IPS-20b (cell line): Measurements from ENCODE around the gene EVL.
A peak's percentile ranks its signal among the peaks of the same experiment; 100 is the strongest.
"Not testable (repeated sequence)": the region's sequence is repeated elsewhere in the genome, so short reads cannot be mapped to it uniquely, and the experiment has no call there.

Source experiments
- H3K27ac ChIP-seq: one replicate; pipeline ENCODE4 v1.5.1; 2013; ENCODE audit warnings: low read length
- H3K27me3 ChIP-seq: 2 replicates; pipeline ENCODE4 v1.6.1; 2013; ENCODE audit warnings: mild to moderate bottlenecking, low read length, inconsistent platforms; ENCODE audit not compliant: insufficient read depth
- H3K36me3 ChIP-seq: 2 replicates; pipeline ENCODE4 v1.6.1; 2013; ENCODE audit warnings: low read depth, mild to moderate bottlenecking, inconsistent platforms, low read length, moderate library complexity; ENCODE audit not compliant: insufficient read depth
- H3K4me1 ChIP-seq: 2 replicates; pipeline ENCODE4 v1.6.1; 2013; ENCODE audit warnings: mild to moderate bottlenecking, control low read depth, inconsistent platforms, low read length, moderate library complexity; ENCODE audit not compliant: insufficient read depth
- H3K4me3 ChIP-seq: 2 replicates; pipeline ENCODE4 v1.5.1; 2013; ENCODE audit warnings: mild to moderate bottlenecking, low read length, inconsistent platforms
- H3K9ac ChIP-seq: 2 replicates; pipeline ENCODE4 v1.6.1; 2013; ENCODE audit warnings: low read depth, mild to moderate bottlenecking, inconsistent platforms, low read length, moderate library complexity
- H3K9me3 ChIP-seq: 2 replicates; pipeline ENCODE4 v1.6.1; 2013; ENCODE audit warnings: mild to moderate bottlenecking, low read depth, low read length, inconsistent platforms; ENCODE audit not compliant: insufficient read depth

Gene EVL

GRCh38 chr14:100030006-100030405 lies 35.2 kb upstream of the EVL start:
- peaks cover 11% of the 10 kb centered on the region for H3K27me3 ChIP-seq
- H3K36me3 ChIP-seq, H3K4me1 ChIP-seq, H3K27ac ChIP-seq, H3K4me3 ChIP-seq, H3K9ac ChIP-seq, H3K9me3 ChIP-seq: not testable (repeated sequence)

GRCh38 chr14:100030452-100031153 lies 34.6 kb upstream of the EVL start:
- Histone ChIP-seq H3K9ac (no peak overlapping the region), H3K36me3 (no peaks in the 10 kb centered on the region), H3K4me3 (no peak overlapping the region), H3K9me3 (no peaks in the 10 kb centered on the region), H3K27me3 (peaks cover 11% of the 10 kb centered on the region), H3K4me1 (no peaks in the 10 kb centered on the region), H3K27ac (no peak overlapping the region)

GRCh38 chr14:100031506-100032281 lies 33.5 kb upstream of the EVL start:
- H3K27ac ChIP-seq: no peak overlapping the region
- H3K36me3 ChIP-seq: no peaks in the 10 kb centered on the region
- H3K4me1 ChIP-seq: no peaks in the 10 kb centered on the region
- H3K4me3 ChIP-seq: no peak overlapping the region
- H3K9me3 ChIP-seq: no peaks in the 10 kb centered on the region
- peaks cover 11% of the 10 kb centered on the region for H3K27me3 ChIP-seq
- H3K9ac ChIP-seq: no peak overlapping the region

GRCh38 chr14:100032738-100033137 lies 32.5 kb upstream of the EVL start:
- Histone ChIP-seq H3K9me3 (no peaks in the 10 kb centered on the region), H3K4me1 (no peaks in the 10 kb centered on the region), H3K4me3 (no peak overlapping the region), H3K27me3 (peaks cover 11% of the 10 kb centered on the region), H3K27ac (no peak overlapping the region), H3K9ac (no peak overlapping the region), H3K36me3 (no peaks in the 10 kb centered on the region)

GRCh38 chr14:100033347-100034075 lies 31.7 kb upstream of the EVL start:
- Histone ChIP-seq H3K36me3 (no peaks in the 10 kb centered on the region), H3K9me3 (no peaks in the 10 kb centered on the region), H3K27me3 (peaks cover 11% of the 10 kb centered on the region), H3K27ac (no peak overlapping the region), H3K4me3 (no peak overlapping the region), H3K4me1 (no peaks in the 10 kb centered on the region), H3K9ac (no peak overlapping the region)

- Histone ChIP-seq H3K36me3 (no peaks in the 10 kb centered on the region), H3K27me3 (peaks cover 7% of the 10 kb centered on the region), H3K9ac (no peak overlapping the region), H3K4me3 (no peak overlapping the region), H3K27ac (no peak overlapping the region), H3K9me3 (no peaks in the 10 kb centered on the region), H3K4me1 (no peaks in the 10 kb centered on the region)
Measured at GRCh38 chr14:100034468-100034867, 30.8 kb upstream of the EVL start.

GRCh38 chr14:100034961-100035500 lies 30.2 kb upstream of the EVL start:
- H3K4me1 ChIP-seq: no peaks in the 10 kb centered on the region
- no peaks in the 10 kb centered on the region for H3K9me3 ChIP-seq
- H3K27me3 ChIP-seq: peaks cover 6% of the 10 kb centered on the region
- H3K36me3 ChIP-seq: no peaks in the 10 kb centered on the region
- no peak overlapping the region for H3K4me3 ChIP-seq
- no peak overlapping the region for H3K9ac ChIP-seq
- H3K27ac ChIP-seq: no peak overlapping the region

GRCh38 chr14:100035700-100036099 lies 29.5 kb upstream of the EVL start:
- Histone ChIP-seq H3K4me1 (no peaks in the 10 kb centered on the region), H3K4me3 (no peak overlapping the region), H3K27me3 (peaks cover 1% of the 10 kb centered on the region), H3K27ac (no peak overlapping the region), H3K9ac (no peak overlapping the region), H3K36me3 (no peaks in the 10 kb centered on the region), H3K9me3 (no peaks in the 10 kb centered on the region)

- H3K9ac ChIP-seq: no peak overlapping the region
- H3K27me3 ChIP-seq: no peaks in the 10 kb centered on the region
- H3K36me3 ChIP-seq: no peaks in the 10 kb centered on the region
- no peaks in the 10 kb centered on the region for H3K9me3 ChIP-seq
- H3K4me1 ChIP-seq: no peaks in the 10 kb centered on the region
- no peak overlapping the region for H3K4me3 ChIP-seq
- no peak overlapping the region for H3K27ac ChIP-seq
Measured at GRCh38 chr14:100037353-100037752, 27.9 kb upstream of the EVL start.

- H3K27me3 ChIP-seq: no peaks in the 10 kb centered on the region
- H3K27ac ChIP-seq: no peak overlapping the region
- no peak overlapping the region for H3K9ac ChIP-seq
- no peaks in the 10 kb centered on the region for H3K36me3 ChIP-seq
- H3K9me3 ChIP-seq: no peaks in the 10 kb centered on the region
- no peak overlapping the region for H3K4me3 ChIP-seq
- no peaks in the 10 kb centered on the region for H3K4me1 ChIP-seq
Measured at GRCh38 chr14:100038065-100038464, 27.2 kb upstream of the EVL start.

GRCh38 chr14:100039903-100040302 lies 25.3 kb upstream of the EVL start:
- Histone ChIP-seq H3K27ac (no peak overlapping the region), H3K4me3 (no peak overlapping the region), H3K36me3 (no peaks in the 10 kb centered on the region), H3K9ac (peak overlapping the region; percentile 17; the same call in 1 of the 2 replicates), H3K27me3 (no peaks in the 10 kb centered on the region), H3K9me3 (no peaks in the 10 kb centered on the region), H3K4me1 (no peaks in the 10 kb centered on the region)
